D721Med (cell line): ENCODE results near the gene EIF4G3.
A peak's percentile ranks its signal among the peaks of the same experiment; 100 is the strongest.

Experiments
- DNase-seq: peaks from one replicate; pipeline ENCODE4 v3.0.0; 2011; ENCODE audit warnings: low spot score; ENCODE audit not compliant: insufficient read length
- FAIRE-seq: peaks from 2 replicates; lab custom pipeline; 2011; peaks lifted over from hg19 to GRCh38; lab: Jason Lieb, UNC
- CTCF ChIP-seq: IDR thresholded peaks from 2 replicates; pipeline ENCODE4 v1.5.1; 2012; ENCODE audit warnings: mild to moderate bottlenecking, control low read depth; ENCODE audit not compliant: insufficient read depth; ENCODE audit errors: missing control alignments

EIF4G3 gene

GRCh38 chr1:20996554-20996953, 180.1 kb downstream of the EIF4G3 start:
- no peak for TF ChIP-seq CTCF
- DNase-seq: no peak
- FAIRE-seq: no peak

- no peak for TF ChIP-seq CTCF
- FAIRE-seq (no peak), DNase-seq (no peak)
These were observed 182.8 kb downstream of the EIF4G3 start for GRCh38 chr1:20993716-20994575.

GRCh38 chr1:20992322-20993056, 184.2 kb downstream of the EIF4G3 start:
- no peak for FAIRE-seq

GRCh38 chr1:20988943-20989342, 187.8 kb downstream of the EIF4G3 start:
- TF ChIP-seq CTCF: no peak
- DNase-seq: no peak
- FAIRE-seq: no peak

More at GRCh38 chr1:20992322-20993056, 184.2 kb downstream of the EIF4G3 start:
- no peak for DNase-seq
- TF ChIP-seq CTCF: no peak

GRCh38 chr1:20987831-20988825, 188.6 kb downstream of the EIF4G3 start:
- no peak for TF ChIP-seq CTCF
- FAIRE-seq: no peak
- DNase-seq: no peak

- FAIRE-seq: no peak
- TF ChIP-seq CTCF: peak; percentile 23
- no peak for DNase-seq
These were observed 193.3 kb downstream of the EIF4G3 start for GRCh38 chr1:20983297-20983889.
